Activated B cell treated with CpG ODN at 0.5 μM for 24 hours (primary cell): ENCODE data around the gene SERPINA1. TPM values are rescaled to one million over a fixed set of nuclear protein-coding genes. Genes with fewer than 3 reads are reported as not detected.

Source experiments
- ATAC-seq: fragments of 200-7000 bp; cut with Tn5 transposase; one replicate; pipeline ENCODE4 v1.10.0; 2021; ENCODE audit warnings: low read depth, mild to moderate bottlenecking, moderate library complexity
- CTCF ChIA-PET: fragments of 350-600 bp; sonication (Branson Sonifier 250); formaldehyde crosslinking; loops from one replicate; lab custom pipeline; 2021; ENCODE audit warnings: antibody characterized with exemption; lab: Charles Lee
- POLR2A ChIA-PET: fragments of 350-600 bp; sonication (Branson Sonifier 250); formaldehyde crosslinking; loops from one replicate; lab custom pipeline; 2021; ENCODE audit warnings: antibody characterized with exemption; lab: Charles Lee
- DNase-seq: peaks from one replicate; pipeline ENCODE4 v3.0.0; 2022
- H3K27ac Mint-ChIP-seq: one replicate; pipeline ENCODE4 v1.8.0; 2020; ENCODE audit warnings: mixed read lengths
- H3K27me3 Mint-ChIP-seq: one replicate; pipeline ENCODE4 v1.8.0; 2021; ENCODE audit warnings: mixed read lengths
- H3K36me3 Mint-ChIP-seq: one replicate; pipeline ENCODE4 v1.8.0; 2021; ENCODE audit warnings: low read depth, mixed read lengths
- H3K4me1 Mint-ChIP-seq: one replicate; pipeline ENCODE4 v1.8.0; 2021; ENCODE audit warnings: mixed read lengths
- H3K4me3 Mint-ChIP-seq: one replicate; pipeline ENCODE4 v1.8.0; 2020; ENCODE audit warnings: mild to moderate bottlenecking, mixed read lengths
- H3K9me3 Mint-ChIP-seq: one replicate; pipeline ENCODE4 v1.8.0; 2020; ENCODE audit warnings: mixed read lengths
- intact Hi-C: fragments of 100-400 bp; cut with micrococcal nuclease; formaldehyde crosslinking; loops from one replicate; pipeline ENCODE4 v1.15.1; 2024
- total RNA-seq: library from RNA; stranded (reverse); gene quantifications from 2 replicates; pipeline ENCODE4 v1.2.3, GENCODE V29; 2022
- TF ChIP-seq, protein P1 (sequence below): fragments of 200-600 bp; IDR thresholded peaks from one replicate; pipeline ENCODE4 v1.8.0; 2022; ENCODE audit warnings: antibody characterized with exemption, mild to moderate bottlenecking

Gene SERPINA1
- total RNA-seq, 1 donor from 2014 or later = 0.31 TPM

DNA sequence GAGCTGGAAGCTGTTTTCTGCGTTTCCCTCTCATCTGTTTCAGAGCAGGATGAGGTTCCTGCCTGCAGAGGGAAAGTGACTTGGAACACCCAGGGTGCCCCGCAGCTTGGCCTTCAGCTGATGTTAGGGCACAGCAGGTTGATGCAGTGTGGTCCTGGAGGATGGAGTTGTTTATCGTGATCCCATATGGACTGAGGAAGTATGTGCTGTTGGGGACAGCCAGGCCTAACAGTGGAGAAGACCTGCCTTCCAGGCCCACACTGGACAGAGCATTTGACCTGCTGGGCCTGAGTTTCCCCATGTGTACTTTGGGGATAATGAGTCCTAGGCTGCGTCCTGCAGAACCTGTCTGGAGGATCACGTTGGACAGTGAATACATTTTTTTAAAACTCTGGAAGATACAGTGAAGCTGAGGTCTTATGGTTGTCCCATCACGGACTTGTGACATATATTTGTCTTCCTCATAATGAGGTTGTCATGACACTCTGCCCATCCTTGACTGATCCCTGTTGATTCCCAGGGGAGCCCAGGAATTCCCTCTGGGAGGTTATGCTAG is 12.8 kb downstream of the SERPINA1 start:
- DNase-seq (no peak), ATAC-seq (no peak)
- H3K4me1 Mint-ChIP-seq = no peaks in the 10 kb centered on the region
- no peak overlapping the region for H3K27ac Mint-ChIP-seq
- no peak overlapping the region for H3K4me3 Mint-ChIP-seq
- H3K9me3 Mint-ChIP-seq = no peaks in the 10 kb centered on the region
- ChIA-PET POLR2A (no interaction called here), CTCF (no interaction called here)
- peaks cover 3% of the 10 kb centered on the region for H3K27me3 Mint-ChIP-seq
- no peaks in the 10 kb centered on the region for H3K36me3 Mint-ChIP-seq
- TF ChIP-seq, protein P1, sequence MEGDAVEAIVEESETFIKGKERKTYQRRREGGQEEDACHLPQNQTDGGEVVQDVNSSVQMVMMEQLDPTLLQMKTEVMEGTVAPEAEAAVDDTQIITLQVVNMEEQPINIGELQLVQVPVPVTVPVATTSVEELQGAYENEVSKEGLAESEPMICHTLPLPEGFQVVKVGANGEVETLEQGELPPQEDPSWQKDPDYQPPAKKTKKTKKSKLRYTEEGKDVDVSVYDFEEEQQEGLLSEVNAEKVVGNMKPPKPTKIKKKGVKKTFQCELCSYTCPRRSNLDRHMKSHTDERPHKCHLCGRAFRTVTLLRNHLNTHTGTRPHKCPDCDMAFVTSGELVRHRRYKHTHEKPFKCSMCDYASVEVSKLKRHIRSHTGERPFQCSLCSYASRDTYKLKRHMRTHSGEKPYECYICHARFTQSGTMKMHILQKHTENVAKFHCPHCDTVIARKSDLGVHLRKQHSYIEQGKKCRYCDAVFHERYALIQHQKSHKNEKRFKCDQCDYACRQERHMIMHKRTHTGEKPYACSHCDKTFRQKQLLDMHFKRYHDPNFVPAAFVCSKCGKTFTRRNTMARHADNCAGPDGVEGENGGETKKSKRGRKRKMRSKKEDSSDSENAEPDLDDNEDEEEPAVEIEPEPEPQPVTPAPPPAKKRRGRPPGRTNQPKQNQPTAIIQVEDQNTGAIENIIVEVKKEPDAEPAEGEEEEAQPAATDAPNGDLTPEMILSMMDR = no peak
- intact Hi-C loops = no loop called here

DNA sequence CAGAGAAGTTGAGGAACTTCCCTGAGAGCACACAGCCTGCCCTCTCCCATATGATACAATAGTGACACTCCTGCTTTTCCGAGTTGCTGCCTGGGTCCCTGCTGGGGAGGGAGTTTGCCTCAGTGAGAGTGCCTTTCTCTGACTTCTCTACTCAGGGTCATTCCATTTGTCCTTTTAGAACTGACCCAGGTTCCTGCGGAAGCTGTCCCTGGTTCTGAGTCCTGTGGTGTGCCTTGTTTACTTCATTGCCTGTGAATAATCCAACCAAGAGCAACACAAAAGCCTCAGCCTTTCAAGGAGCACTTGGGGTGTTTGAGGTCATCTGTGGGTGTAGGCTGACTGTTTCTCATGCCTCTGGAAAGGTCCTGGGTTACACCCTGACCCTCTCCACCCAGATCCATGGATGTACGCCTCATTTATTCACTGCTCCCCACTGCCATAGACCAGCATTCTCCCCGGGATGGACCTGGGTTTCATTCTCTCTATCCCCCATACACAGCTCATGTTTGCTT is 13.6 kb downstream of the SERPINA1 start:
- ChIA-PET POLR2A (no interaction called here), CTCF (no interaction called here)
- Mint-ChIP-seq H3K27ac (no peak overlapping the region), H3K4me3 (no peak overlapping the region), H3K9me3 (no peaks in the 10 kb centered on the region), H3K36me3 (no peaks in the 10 kb centered on the region), H3K4me1 (no peaks in the 10 kb centered on the region), H3K27me3 (peaks cover 3% of the 10 kb centered on the region)
- ATAC-seq (no peak), DNase-seq (no peak)
- TF ChIP-seq, protein P1 = no peak
- intact Hi-C loops = no loop called here

DNA sequence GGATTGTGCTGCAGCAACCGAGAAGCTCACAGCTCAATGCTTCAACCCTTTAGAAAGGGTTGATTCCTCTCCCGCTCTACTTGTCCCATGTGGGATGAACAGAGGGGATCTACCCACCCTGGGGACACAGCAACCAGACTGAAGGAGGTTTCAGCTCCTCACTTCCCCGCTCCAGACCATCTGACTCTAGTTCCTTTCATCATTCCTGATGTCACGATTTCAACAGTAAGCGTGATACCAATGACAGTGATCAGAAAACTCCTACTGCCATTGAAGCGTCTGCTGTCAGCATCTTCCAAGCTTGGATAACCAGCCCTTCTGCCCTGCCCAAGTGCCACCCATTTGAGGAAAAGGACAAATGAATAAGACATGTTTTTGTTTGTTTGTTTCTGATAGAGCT is 14.3 kb downstream of the SERPINA1 start:
- Mint-ChIP-seq H3K36me3 (no peaks in the 10 kb centered on the region), H3K9me3 (no peaks in the 10 kb centered on the region), H3K27me3 (peaks cover under 1% of the 10 kb centered on the region), H3K4me3 (no peak overlapping the region), H3K27ac (no peak overlapping the region), H3K4me1 (no peaks in the 10 kb centered on the region)
- ATAC-seq (no peak), DNase-seq (no peak)
- TF ChIP-seq, protein P1 = no peak
- ChIA-PET CTCF (no interaction called here), POLR2A (no interaction called here)
- intact Hi-C loops = no loop called here

DNA sequence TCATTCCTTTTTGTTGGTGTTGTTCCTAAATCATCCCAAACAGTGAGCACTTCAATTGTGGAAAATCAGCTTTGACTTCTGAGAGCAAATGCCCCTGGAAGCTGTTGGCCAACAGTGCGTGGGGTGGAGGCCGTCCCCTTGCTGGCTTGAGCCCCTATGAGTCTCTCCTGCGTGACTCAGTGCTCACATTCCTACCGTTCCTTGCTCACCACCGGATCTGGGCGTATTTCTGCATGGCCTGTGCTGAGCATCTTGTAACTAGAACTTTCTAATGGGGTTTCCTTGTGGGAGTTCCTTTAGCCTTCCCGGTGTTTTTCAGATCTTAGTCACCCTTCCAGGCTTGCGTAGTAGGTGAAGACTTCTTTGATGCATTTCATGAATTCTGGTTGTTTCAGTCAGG is 14.7 kb downstream of the SERPINA1 start:
- TF ChIP-seq, protein P1 = no peak
- Mint-ChIP-seq H3K36me3 (no peaks in the 10 kb centered on the region), H3K27ac (no peak overlapping the region), H3K4me3 (no peak overlapping the region), H3K4me1 (no peaks in the 10 kb centered on the region), H3K27me3 (peaks cover 4% of the 10 kb centered on the region), H3K9me3 (no peaks in the 10 kb centered on the region)
- ATAC-seq (no peak), DNase-seq (no peak)
- CTCF ChIA-PET = no interaction called here
- intact Hi-C loops = no loop called here
- POLR2A ChIA-PET = no interaction called here

DNA sequence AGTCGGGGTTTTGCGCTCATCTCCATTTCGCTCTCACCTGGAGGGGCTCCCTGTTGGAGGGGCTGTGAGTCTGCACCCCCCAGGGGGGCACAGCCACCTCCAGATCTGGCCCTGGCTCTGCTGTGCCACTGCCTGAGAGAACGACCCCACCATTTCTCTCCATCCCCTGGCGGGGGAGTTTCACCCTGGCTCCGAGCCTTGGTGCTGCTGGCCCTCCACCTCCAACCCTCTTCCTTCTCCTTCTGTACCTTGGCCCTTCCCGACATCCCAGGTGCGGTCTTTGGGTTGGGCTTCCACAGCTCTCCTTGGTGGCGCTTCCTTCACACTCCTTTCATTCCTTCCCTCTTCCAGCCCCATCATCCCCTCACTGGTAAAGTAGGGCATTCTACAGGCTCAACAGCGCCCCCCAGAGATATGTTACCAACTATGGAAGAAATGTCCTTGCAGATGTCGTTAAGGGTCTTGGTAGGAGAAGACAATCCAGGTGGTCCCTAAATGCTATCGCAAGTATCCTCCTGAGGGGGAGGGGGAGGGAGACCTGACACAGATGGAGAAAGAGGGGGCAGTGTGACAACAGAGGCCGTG is 16.3 kb downstream of the SERPINA1 start:
- H3K27ac Mint-ChIP-seq = no peak overlapping the region
- H3K4me1 Mint-ChIP-seq = no peaks in the 10 kb centered on the region
- H3K4me3 Mint-ChIP-seq = no peak overlapping the region
- ChIA-PET CTCF (no interaction called here), POLR2A (no interaction called here)
- no peaks in the 10 kb centered on the region for H3K9me3 Mint-ChIP-seq
- no peak for DNase-seq
- TF ChIP-seq, protein P1 = no peak
- intact Hi-C loops = no loop called here
- ATAC-seq = no peak
- peaks cover 4% of the 10 kb centered on the region for H3K27me3 Mint-ChIP-seq
- H3K36me3 Mint-ChIP-seq = no peaks in the 10 kb centered on the region
